ENCODE results near the gene RFTN1. TPM values are rescaled to one million over a fixed set of nuclear protein-coding genes. Genes with fewer than 3 reads are reported as not detected.
"Not testable (repeated sequence)": the region's sequence is repeated elsewhere in the genome, so short reads cannot be mapped to it uniquely, and the experiment has no call there.

Gene RFTN1
- total RNA-seq, 1 donor from 2014 or later, result 26.5 TPM

DNA sequence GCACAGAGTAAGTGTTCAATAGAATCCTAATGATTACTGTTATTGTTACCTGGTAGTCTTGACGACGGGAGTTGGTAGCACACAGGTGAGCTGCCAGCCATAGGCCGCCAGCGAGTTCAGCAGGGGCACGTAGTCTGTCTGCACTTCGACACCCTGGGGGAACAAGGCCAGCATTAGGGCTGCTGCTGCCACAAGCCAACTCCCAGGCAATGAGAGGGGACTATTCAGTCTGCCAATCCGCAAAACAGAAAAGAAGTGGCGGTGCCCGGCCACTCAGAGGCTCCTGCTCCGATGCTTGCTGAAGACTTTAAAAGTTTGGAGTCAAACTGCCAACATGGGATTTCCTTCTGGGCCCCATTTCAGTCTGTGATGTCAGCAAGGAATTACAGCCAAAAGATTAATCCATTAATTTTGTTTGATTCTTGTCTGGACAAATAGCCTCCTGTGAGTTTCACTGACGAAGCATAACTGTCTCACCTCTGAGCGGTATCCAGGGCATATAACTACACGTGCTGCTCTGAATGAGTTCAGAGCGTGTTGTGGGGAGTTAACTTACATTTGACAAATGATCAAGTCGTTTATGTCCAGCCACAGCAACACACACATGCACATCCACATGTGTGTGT is 186.7 kb downstream of the RFTN1 start:
- intact Hi-C loops (cut with DNase I), result no loop called here
- DNase-seq (ENCODE audit: low spot score), result no peak

DNA sequence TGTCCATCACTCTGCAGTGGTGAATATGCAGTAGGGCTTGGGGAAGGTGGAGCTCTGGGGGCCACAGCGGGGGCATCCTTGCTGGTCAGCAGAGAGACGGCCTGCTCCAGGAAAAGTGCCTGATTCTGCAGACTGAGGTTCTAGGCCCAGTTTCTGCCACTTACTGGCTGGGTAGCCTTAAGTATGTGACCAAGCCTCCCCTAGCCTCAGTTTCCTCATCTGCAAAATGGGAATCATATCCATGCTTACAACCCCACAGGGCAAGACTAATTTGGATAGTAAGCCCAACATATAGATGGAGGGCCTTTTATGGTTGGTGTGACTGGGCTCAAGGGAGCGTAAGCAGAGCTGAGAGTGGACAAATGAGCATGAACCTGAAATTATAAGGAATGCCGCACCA is 187.6 kb downstream of the RFTN1 start:
- intact Hi-C loops (cut with DNase I), result no loop called here
- no peak for DNase-seq (ENCODE audit: low spot score)

DNA sequence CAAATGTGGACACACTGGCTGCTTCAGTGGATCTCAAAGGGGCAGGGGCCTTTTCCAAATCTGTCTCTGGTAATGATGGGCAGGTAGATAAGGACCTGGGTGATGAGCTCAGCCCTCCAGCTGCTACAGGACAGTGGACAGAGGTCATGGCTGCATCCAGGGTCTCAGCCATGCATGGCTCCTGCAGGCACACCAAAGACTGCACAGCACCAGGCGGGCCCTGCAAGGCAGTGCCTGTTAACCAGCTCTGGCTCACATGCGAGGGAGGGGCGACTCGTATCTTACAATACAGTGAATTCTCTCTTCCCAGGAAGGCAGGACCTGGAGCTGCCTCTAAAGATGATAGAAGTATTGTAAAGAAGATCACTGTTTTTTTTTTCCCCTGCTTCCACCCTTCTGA is 189.8 kb downstream of the RFTN1 start:
- no peak for DNase-seq (ENCODE audit: low spot score)
- intact Hi-C loops (cut with DNase I), result no loop called here

DNA sequence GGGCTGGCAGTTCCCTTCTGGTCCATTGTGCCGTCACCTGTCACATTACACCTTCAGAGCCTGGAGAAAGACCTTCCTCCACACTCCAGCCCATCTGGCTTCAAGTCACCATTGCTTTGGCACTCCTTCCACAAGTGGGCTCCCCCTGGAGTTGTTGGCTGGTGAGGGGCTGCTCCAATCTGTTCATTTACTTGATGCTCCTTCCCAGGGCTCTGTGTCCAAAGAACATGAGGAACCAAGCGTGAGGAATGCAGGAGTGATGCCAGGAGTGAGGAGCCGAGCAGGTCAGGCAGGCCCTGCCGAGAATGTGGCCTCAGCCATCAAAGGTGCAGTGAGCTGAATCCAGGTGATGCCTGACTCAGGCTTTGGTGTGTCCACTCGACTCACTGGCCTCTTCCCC is 191.3 kb downstream of the RFTN1 start:
- DNase-seq (ENCODE audit: low spot score), result no peak
- intact Hi-C loops (cut with DNase I), result no loop called here

DNA sequence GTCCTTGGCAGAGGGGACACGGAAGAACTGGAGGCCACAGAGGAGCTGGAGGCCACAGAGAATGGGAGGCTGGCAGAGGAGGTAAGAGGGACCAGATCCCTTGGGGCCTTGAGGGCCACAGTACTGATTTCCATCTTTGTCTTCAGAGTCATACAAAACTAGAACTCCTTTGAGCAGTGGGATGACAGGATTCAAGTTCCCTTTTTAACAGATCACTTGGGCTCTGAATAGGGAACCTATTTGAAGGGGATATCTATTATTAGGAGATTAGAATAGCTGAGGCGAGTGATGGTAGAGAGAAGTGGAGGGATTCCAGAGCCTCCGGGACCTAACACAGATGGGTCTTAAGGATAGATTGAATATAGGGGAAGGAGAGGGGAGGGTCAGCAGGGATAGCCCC is 192.8 kb downstream of the RFTN1 start:
- intact Hi-C loops (cut with DNase I), result no loop called here
- no peak for DNase-seq (ENCODE audit: low spot score)

DNA sequence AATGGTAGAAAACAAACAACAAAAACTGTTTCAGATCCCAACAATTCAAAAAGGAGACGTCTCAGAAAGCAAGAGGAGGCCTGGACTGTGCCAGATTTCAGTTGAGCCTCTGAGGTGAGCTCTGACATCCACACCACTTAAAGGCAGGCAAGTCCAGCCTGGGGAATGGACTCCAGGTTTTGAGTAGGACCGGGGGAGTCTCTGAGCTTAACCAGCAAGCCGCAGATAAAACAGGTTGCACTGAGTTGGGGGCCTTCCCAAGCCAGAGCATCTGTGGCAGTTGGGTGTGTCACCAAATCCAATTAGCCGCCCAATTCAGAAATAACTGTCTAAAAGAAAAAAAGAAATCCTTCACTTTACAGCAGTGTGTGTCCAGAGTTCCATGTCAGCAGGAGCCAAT is 193.8 kb downstream of the RFTN1 start:
- DNase-seq (ENCODE audit: low spot score), result no peak
- intact Hi-C loops (cut with DNase I), result no loop called here

DNA sequence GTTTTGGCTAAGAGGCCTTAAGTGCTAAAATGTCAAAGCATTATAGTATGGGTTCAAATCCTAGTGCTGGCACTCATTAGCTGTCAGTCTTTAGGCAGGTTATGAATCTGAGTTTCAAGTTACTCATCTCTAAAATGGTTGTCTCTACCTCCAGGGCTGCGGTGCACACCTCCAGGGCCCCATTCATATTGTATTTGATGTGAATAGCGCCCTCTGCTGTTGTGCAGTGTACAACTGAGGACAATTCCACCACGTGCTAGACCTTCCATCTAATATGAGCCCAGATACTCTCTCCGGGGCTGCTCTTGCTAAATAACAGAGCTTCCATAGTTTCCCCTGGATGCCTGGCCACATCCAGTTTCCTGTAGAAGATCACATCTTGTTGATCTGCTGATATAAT is 194.2 kb downstream of the RFTN1 start:
- intact Hi-C loops (cut with DNase I), result no loop called here
- no peak for DNase-seq (ENCODE audit: low spot score)

DNA sequence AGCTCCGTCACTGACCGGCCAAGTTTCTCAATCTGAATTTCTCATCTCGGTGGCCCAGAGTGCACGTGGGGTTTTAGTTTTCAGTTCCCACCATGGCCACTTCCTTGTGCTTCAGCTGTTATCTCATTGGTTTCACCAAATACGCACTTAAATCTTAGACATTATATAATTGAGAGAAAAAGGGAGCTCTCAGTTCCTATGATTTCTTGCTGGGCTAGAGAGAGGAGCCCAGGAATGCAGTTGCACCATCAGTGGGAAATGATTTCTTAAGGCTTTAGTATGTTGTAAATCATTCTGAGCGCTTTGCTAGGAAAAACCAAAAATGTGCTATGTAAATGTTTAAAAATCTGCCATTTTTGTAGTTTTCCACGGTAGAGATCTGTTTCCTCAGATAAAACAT is 195.3 kb downstream of the RFTN1 start:
- no peak for DNase-seq (ENCODE audit: low spot score)
- intact Hi-C loops (cut with DNase I), result no loop called here

DNA sequence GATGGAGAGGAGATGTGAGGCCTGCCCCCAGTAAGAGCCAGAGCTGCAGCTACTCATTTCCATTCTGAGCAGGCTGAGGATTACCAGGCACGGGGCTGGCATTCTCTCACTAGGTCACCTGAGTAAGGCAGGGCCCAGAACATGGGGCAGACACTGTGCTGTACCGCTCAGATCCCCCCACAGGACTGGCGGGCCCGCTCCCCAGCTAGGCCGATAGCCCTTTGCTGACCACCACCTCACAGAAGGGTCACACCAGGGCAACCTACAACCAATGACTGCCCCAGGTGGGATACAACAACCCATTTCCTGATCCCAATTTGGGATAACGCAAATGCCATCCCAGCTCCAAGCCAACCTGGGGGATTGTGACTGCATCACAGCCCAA is 195.9 kb downstream of the RFTN1 start:
- DNase-seq (ENCODE audit: low spot score), result no peak
- intact Hi-C loops (cut with DNase I), result no loop called here

DNA sequence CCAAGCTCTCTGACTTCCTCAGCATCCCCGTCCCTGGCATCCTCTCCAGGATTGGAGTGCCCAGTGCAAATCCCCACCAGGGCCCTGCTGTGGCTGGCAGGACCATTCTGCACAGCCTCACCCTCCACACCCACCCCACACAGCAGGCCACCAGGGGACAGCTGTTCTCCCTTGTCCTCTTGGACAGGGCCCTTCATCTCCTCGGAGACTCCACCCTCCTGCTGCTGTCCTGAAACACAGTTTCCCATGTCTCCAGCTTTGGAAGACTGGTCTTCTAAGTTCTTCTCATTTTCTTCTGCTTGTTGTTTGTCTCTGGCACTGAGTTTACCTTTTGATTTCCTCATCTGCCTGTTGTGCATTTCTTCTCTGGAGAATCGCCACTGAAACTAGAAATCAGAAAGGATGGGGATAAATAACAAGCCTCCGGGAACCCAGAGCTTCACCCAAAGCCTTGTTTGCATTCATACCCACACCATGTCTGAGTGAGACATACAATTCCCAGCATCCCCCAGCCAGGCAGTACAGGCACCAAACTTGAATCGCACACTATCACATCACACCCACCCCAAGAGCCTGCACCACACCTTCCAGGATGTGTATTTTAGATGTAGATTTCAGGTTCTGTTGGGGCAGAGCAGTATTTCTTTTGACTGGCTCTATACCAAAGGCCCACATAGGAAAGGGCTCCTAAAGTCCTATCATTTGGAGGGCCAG is 196.5 kb downstream of the RFTN1 start:
- DNase-seq (ENCODE audit: low spot score), result no peak
- intact Hi-C loops (cut with DNase I), result no loop called here

DNA sequence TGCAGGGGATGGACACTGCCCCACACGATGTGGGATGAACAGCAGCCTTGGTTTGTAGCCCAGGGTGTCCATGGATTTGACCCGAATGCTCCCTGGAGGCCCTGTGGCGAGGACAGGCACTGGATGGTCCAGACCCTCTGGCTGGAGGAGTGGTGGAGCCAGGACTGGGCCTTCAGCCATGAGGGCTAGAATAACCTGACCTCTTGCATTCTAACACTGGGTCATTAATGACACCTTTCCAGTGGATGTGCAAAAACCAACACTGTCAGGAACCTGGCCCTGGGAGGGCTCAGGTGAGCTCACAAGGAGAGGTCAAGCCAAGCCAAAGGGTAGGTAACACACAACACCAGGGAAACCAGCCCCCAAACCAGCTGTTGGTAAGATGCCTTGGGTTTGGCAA is 197.1 kb downstream of the RFTN1 start:
- intact Hi-C loops (cut with DNase I), result no loop called here
- DNase-seq (ENCODE audit: low spot score), result no peak

DNA sequence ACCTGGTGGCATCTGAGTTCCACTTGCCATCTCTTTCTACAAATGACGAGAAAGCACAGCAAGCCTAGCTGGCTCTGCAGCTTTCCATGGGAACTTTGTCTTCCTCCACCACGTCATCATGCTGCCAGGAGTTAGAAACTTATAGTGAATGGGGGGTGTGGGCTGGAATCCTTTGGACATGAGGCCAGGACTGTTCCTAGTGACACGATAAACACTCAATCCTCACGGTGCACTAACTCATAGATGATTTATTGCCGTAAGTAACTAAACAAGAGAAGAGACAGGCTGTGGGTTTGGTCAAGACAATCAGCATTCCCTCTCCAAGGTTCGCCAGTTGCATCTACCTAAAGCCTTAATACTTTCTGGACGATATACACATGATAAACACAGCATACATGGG is 197.9 kb downstream of the RFTN1 start:
- intact Hi-C loops (cut with DNase I), result no loop called here
- no peak for DNase-seq (ENCODE audit: low spot score)

DNA sequence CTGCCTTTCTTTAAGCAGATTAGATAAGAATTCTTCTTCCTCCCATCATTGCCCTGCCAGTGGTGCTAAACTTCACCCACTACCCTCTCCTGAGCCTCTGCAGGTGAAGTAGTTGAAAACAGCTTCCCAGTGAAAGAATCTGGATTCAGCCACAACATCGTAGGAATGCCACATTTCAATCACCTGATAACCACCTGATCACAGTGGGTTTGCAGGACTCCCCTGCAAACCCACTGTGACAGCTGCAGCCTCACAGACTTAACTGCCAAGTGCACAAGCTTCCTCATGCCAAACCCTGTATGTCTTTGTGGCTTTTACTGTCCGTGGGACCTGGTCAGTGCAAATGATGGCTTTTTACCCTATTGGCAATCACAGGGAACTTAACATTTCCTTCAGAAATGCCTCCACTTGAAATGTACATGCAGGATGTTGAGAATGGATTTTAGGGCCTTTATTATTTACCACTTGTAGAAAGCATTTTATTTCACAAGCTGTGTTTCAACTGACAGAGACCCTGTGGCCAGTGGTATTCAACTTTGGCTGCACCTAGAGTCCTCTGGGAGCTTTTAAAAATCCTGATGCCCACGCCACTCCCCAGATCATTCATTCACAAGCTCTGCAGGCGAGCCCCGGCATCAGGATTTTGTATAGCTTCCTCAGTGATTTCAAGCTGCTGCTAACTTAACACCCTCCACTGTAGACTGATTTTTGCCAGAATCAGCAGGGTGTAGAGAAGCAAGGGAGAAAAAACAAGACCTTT is 199.4 kb downstream of the RFTN1 start:
- DNase-seq (ENCODE audit: low spot score), result no peak
- intact Hi-C loops (cut with DNase I), result no loop called here

DNA sequence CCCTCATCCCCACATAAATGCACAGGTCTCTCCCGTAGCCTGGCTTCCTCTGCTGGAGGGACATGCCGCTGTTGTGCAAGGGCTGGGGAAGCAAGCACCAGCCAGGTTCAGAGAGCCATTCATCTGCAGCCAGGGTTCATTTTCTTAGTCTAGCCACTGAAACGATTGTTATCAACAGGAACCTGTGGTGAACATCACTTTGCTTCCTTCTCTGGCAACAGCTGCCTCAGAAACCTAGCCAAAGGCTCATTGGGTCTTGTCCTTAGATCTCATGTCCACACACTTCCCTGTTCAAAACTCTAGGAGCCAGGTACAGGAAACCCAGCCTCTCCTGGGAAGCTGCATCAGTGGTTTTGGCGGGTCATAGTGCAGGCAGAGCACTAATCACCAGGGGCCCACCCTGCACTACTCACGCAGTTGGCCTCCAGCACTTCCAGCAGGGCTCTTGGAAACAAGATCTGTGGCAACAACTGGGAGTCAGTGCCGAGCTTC is 201.5 kb downstream of the RFTN1 start:
- intact Hi-C loops (cut with DNase I), result no loop called here
- no peak for DNase-seq (ENCODE audit: low spot score)

DNA sequence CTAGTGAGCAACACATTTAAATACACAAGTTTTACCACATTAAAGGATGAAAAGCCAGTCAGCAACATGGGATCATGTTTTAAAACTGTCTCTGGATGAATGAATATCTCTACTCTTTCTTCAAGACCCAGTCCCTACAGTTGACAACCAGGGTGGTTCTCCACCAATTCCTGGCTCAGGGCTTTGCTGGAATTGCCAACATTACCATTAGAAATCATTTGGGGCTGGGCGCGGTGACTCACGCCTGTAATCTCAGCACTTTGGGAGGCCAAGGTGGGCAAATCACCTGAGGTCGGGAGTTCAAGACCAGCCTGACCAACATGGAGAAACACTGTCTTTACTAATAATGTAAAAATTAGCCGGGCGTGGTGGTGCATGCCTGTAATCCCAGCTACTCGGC is 203.0 kb downstream of the RFTN1 start:
- DNase-seq (ENCODE audit: low spot score); intact Hi-C loops (cut with DNase I): not testable (repeated sequence)

DNA sequence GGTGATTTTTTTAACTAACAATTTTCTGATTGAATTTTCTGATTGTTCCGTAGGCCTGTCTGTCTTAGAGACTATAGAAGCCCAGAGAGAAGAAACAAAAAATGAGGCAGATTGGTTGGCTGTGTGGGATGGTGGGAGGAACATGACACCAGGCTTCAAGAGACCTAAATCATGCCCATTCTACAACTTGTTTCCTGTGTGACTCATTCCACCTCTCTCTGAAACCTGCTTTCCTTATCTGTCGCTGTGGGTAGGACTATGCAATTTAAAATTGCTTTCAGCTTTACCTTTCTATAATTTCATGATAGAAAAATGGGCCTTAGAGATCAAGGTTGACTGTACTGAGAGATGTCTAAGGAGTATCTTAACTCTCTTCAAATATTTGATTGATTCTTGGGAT is 203.9 kb downstream of the RFTN1 start:
- intact Hi-C loops (cut with DNase I), result no loop called here

DNA sequence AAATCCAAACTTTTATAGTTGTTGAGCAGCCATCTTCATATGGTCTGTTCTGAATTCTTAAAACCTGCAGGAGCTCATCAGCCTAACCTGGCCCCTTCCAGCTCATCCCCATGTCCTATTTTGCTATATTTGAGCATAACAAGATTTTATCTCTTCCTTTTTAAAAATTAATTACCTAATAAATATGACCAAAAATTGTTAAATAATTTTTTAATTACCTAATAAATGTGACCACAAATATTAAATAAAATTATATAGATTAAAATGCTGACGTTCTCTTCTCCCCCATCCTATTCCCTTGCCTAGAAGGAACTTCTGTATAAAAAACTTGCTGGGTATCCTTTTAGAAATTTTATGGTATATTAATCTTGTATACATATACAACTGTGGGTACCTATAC is 204.8 kb downstream of the RFTN1 start:
- intact Hi-C loops (cut with DNase I), result no loop called here
- no peak for DNase-seq (ENCODE audit: low spot score)

More for the DNA sequence above, 203.9 kb downstream of the RFTN1 start:
- no peak for DNase-seq (ENCODE audit: low spot score)

DNA sequence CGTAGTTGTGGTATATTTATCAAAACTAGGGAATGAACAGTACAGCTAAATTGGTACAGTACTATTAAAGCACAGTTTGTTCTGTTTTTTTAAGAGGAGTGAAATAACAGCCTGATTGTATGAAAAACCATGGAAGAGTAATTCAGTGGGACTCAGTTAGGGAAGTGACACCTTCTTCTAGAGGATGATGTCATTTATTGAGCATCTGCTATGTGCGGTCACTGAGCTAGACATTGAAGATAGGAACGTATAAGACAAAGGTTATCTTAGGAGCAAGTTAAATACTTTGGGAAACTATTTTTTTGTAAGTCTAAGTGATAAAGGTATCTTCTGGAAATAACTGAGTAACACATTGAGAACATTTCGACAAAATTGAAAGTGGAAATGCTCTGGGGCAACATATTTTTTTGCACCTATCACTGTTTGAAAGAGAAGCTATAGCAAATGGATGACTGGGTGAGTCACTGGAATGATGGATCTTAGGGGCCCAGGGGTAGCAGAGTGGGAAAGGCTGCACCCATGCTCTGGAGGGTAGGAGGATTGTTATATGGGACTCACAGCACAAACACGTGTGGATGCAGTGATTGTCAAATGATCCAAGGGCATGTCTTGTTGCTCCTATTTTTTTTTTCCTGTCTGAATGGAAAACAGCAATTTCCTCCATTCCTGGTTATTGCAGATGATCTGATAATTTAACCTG is 205.5 kb downstream of the RFTN1 start:
- intact Hi-C loops (cut with DNase I), result no loop called here
- DNase-seq (ENCODE audit: low spot score), result no peak

DNA sequence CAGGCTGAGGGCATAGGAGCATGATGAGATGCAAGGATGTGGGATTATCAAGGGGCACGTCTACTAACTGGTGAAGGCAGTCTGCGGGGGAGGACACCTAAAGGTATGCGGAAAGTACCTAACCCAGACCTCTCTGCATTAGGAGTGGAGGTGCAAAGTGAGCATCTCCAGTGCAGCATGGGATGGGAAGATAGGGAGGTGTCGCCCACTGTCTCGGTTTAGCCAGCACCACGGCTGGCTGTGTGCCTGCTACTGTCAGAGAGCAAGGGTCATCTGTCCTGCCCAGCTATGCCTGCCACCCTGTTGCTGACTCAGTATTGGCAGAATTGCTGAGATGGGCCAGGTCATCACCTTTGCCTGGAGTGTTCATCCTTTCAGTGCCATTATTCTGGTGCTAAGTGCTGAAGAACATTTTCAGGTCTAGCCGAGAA is 208.4 kb downstream of the RFTN1 start:
- no peak for DNase-seq (ENCODE audit: low spot score)
- intact Hi-C loops (cut with DNase I), result no loop called here

All from cardiac septum (tissue), 1 donor.